HFFc6 (cell line): ENCODE results near the gene AQP9. TPM values are rescaled to one million over a fixed set of nuclear protein-coding genes. Genes with fewer than 3 reads are reported as not detected.

ENCODE experiments used
- DNase-seq: peaks from one replicate; pipeline ENCODE4 v3.0.0-alpha.2; 2018
- H3K27ac Mint-ChIP-seq: 2 replicates; pipeline ENCODE4 v1.8.0; 2020; ENCODE audit warnings: mild to moderate bottlenecking, mixed read lengths
- H3K27me3 Mint-ChIP-seq: 2 replicates; pipeline ENCODE4 v1.8.0; 2021; ENCODE audit warnings: mild to moderate bottlenecking, moderate library complexity, mixed read lengths; ENCODE audit not compliant: insufficient read depth
- H3K36me3 Mint-ChIP-seq: 2 replicates; pipeline ENCODE4 v1.8.0; 2021; ENCODE audit warnings: low read depth, mixed read lengths
- H3K4me1 Mint-ChIP-seq: 2 replicates; pipeline ENCODE4 v1.8.0; 2020; ENCODE audit warnings: low read depth, mixed read lengths
- H3K4me3 Mint-ChIP-seq: 2 replicates; pipeline ENCODE4 v1.8.0; 2020; ENCODE audit warnings: mild to moderate bottlenecking, moderate library complexity, mixed read lengths
- H3K9me3 Mint-ChIP-seq: 2 replicates; pipeline ENCODE4 v1.8.0; 2020; ENCODE audit warnings: mild to moderate bottlenecking, mixed read lengths
- CTCF ChIP-seq: fragments of 200-600 bp; sonication (generic); IDR thresholded peaks from 2 replicates; pipeline ENCODE4 v1.5.0; 2021; ENCODE audit warnings: antibody characterized with exemption, mild to moderate bottlenecking
- total RNA-seq, 6 experiments: library from RNA; stranded (reverse); fragmentation: NEBNext Ultra II Directional; extraction: Animal tissue kit (Norgen Biotek cat#: 25700); gene quantifications; 2 replicates in 1 of 6; 3 replicates in 5 of 6; pipeline ENCODE4 v1.2.3, GENCODE V29; 2021

Gene AQP9
- total RNA-seq, 6 experiments from 2014 or later: not detected

DNA sequence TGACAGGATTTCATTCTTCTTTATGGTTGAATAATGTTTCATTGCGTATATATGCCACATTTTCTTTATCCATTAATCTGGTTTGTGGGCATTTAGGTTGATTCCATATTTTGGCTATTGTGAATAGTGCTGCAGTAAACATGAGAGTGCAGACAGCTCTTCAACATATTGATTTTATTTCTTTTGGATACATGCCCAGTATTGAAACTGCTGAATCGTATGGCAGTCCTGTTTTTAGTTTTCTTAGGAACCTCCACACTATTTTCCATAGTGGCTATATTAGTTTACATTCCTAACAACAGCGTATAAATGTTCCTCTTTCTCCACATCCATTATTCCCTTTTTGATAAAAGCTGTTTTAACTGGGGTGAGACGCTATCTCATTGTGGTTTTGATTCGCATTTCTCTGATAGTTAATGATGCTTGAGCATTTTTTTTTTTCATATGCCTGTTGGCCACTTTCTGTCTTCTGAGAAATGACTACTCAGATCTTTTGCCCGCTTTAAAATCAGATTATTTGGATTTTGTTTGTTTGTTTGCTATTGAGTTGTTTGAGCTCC lies 21.7 kb downstream of the AQP9 start:
- no peak overlapping the region for H3K27ac Mint-ChIP-seq
- no peak for TF ChIP-seq CTCF
- H3K27me3 Mint-ChIP-seq: peaks cover 26% of the 10 kb centered on the region
- no peaks in the 10 kb centered on the region for H3K36me3 Mint-ChIP-seq
- no peaks in the 10 kb centered on the region for H3K9me3 Mint-ChIP-seq
- no peak for DNase-seq
- H3K4me1 Mint-ChIP-seq: no peaks in the 10 kb centered on the region
- no peak overlapping the region for H3K4me3 Mint-ChIP-seq

- no peaks in the 10 kb centered on the region for H3K36me3 Mint-ChIP-seq
- H3K27me3 Mint-ChIP-seq: peaks cover 26% of the 10 kb centered on the region
- no peak for TF ChIP-seq CTCF
- H3K27ac Mint-ChIP-seq: no peak overlapping the region
- H3K9me3 Mint-ChIP-seq: no peaks in the 10 kb centered on the region
- H3K4me3 Mint-ChIP-seq: no peak overlapping the region
- no peak for DNase-seq
- no peaks in the 10 kb centered on the region for H3K4me1 Mint-ChIP-seq
These were observed 23.3 kb downstream of the AQP9 start for GRCh38 chr15:58161436-58161930.

DNA sequence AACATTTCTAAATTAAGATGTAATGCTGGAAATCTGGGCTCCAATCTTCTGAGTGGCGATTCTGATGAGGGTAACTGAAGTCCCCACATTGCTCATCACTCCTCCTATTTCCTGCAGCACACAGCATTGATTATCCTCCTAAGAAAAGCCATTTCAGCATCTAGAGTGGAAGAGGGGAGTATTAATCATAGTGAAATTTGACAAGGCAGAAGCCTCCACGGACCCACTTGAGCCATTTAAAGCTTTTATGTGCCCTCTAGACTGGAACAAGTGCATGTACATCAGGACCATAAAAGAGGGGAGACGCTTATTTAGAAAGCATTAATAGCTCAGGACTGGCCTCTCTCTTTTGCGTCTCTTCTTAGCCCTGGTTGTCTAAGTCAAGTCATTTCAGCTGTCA lies 25.8 kb downstream of the AQP9 start:
- no peak overlapping the region for H3K27ac Mint-ChIP-seq
- no peak for TF ChIP-seq CTCF
- H3K4me1 Mint-ChIP-seq: no peaks in the 10 kb centered on the region
- H3K27me3 Mint-ChIP-seq: peaks cover 26% of the 10 kb centered on the region
- no peak overlapping the region for H3K4me3 Mint-ChIP-seq
- DNase-seq: no peak
- no peaks in the 10 kb centered on the region for H3K9me3 Mint-ChIP-seq
- H3K36me3 Mint-ChIP-seq: no peaks in the 10 kb centered on the region

- Mint-ChIP-seq H3K4me1 (no peaks in the 10 kb centered on the region), H3K27me3 (peaks cover 19% of the 10 kb centered on the region), H3K27ac (no peak overlapping the region), H3K36me3 (no peaks in the 10 kb centered on the region), H3K9me3 (no peaks in the 10 kb centered on the region), H3K4me3 (no peak overlapping the region)
- DNase-seq: no peak
- TF ChIP-seq CTCF: no peak
These were observed 26.7 kb downstream of the AQP9 start for GRCh38 chr15:58164926-58165325.

DNA sequence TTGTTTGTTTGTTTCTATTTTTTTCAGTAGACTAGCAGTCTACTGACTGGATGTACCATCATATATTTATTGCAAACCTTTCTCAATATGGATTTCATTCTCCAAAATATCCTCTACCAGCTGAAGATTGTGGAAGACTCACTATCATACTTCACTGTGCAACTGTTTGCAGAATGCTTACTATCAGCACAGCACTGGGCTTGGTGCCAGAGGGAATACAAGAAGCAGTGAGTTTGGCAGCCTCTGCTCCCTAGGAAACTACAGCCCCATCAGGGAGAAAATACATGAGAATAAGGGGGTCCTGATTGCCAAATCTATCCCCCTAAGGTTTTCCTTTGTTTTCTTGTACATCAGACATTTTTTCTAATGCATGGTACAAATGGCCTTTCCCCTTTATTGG lies 27.5 kb downstream of the AQP9 start:
- no peaks in the 10 kb centered on the region for H3K4me1 Mint-ChIP-seq
- no peak for TF ChIP-seq CTCF
- no peak overlapping the region for H3K27ac Mint-ChIP-seq
- H3K4me3 Mint-ChIP-seq: no peak overlapping the region
- no peak for DNase-seq
- peaks cover 25% of the 10 kb centered on the region for H3K27me3 Mint-ChIP-seq
- H3K36me3 Mint-ChIP-seq: no peaks in the 10 kb centered on the region
- no peaks in the 10 kb centered on the region for H3K9me3 Mint-ChIP-seq
